ENCODE measurements around the gene ANO8. TPM values are rescaled to one million over a fixed set of nuclear protein-coding genes. Genes with fewer than 3 reads are reported as not detected.
A peak's percentile ranks its signal among the peaks of the same experiment; 100 is the strongest.

The ANO8 gene
- total and polyA plus RNA-seq, 2 donors (not counting 1 experiment from before 2014, with no cell fraction given) = 3.0 to 5.2 TPM

DNA sequence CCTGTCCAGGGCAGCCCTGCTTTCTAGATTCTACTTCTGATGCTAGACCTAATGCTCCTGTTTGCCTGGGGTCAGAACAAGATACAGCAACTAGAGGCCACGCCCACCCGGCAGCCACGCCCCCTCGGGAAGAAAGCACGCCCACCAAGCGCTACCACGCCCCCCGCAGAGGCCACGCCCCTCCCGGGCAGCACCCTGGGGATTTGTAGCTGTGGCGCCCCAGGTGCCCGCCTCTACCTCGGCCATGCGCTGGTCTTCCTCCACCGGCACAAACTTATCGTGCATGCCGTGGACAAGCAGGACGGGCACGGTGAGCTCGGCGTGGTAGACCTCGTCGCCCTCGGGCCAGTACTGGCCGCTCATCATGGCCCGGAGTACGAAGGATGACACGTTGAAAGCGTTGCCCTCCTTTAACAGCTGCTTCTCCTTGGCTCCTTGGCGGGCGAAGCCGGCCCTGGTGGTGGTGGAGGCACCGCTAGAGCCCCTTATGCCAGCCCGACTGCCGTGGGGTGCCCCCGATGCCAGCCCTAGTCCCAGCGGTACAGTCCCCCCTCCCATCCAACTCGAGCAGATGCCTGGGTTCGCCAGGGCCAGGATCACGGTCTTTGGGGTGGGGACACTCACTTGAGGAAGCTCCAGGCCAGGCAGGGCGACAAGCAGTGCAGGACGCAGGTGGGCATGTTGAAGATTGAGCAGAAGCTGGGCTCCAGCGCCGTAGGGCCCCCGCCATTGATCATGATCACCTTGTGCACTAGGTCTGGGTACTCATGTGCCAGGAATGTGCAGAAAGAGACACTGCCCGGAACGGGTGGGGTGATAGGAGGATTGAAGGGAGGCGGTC is 40.4 kb downstream of the ANO8 start:
- no peaks in the 10 kb centered on the region for H3K9me3 Mint-ChIP-seq (ENCODE audit: insufficient read depth)
- TF ChIP-seq CTCF (IDR thresholded peaks at IDR 0.05) (no peak), EZH2 (IDR thresholded peaks at IDR 0.05; ENCODE audit: borderline replicate concordance, insufficient read depth, low read depth, low read length, poor library complexity, severe bottlenecking) (no peak)

DNA sequence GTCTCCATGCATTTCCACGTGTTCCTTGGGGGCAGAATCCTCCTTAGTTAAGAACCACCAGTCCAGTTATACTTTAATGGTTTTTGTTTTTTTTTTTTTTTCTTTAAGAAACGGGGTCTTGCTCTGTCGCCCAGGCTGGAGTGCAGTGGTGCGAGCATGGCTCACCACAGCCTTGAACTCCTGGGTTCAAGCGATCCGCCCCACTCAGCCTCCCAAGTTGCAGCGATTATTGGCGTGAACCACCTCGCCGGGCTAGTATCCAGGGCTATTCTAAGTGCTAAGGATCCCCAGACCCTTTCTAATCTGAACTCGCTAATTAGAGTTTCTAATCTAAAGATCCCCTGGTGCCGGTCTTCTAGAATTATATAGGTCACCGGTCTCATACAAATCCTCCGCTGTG is 41.0 kb downstream of the ANO8 start:
- Histone ChIP-seq H3K27me3 (replicated peaks in 1 of 4; ENCODE audit: control extremely low read depth in 1 of 4, control insufficient read depth in 3 of 4, insufficient read depth in 4 of 4, low read length in 3 of 4) (no peaks in the 10 kb centered on the region), H3K79me2 (ENCODE audit: control insufficient read depth, insufficient read depth, low read length) (no peaks in the 10 kb centered on the region), H3K4me3 (ENCODE audit: control extremely low read depth in 1 of 5, extremely low read depth in 1 of 5, insufficient read depth in 1 of 5, low read depth in 2 of 5, low read length in 4 of 5) (no peak overlapping the region), H3K4me1 (ENCODE audit: control insufficient read depth in 2 of 2, insufficient read depth in 2 of 2, low read length in 2 of 2) (peaks cover 0 to 10% of the 10 kb centered on the region in 2 donors), H3K9me3 (ENCODE audit: control extremely low read depth in 1 of 3, control insufficient read depth in 2 of 3, insufficient read depth in 1 of 3, low read length in 2 of 3) (peaks cover 0 to 13% (median 0%) of the 10 kb centered on the region in 3 donors), H3K27ac (ENCODE audit: low read length in 2 of 2) (no peak overlapping the region), H4K20me1 (ENCODE audit: control insufficient read depth, insufficient read depth, low read length, poor library complexity, severe bottlenecking) (no peaks in the 10 kb centered on the region), H2AFZ (ENCODE audit: insufficient read depth, low read depth, low read length, poor library complexity, severe bottlenecking) (no peak overlapping the region), H3K4me2 (replicated peaks; ENCODE audit: low read depth, low read length, poor library complexity, severe bottlenecking) (no peak overlapping the region), H3K36me3 (replicated peaks in 1 of 2; ENCODE audit: control extremely low read depth in 1 of 2, control insufficient read depth in 1 of 2, extremely low read depth in 1 of 2, insufficient read depth in 2 of 2, low read length in 1 of 2) (no peaks in the 10 kb centered on the region), H3K9ac (ENCODE audit: low read length) (no peak overlapping the region)
- ChIA-PET CTCF (interaction anchor here (0.9 to 3.7 kb wide), 6 partner anchors 10 to 93 kb away, joined by 3 to 25 read pairs (median 7); partner anchors contain the start of genes ABHD8, DDA1 and MRPL34), POLR2A (interaction anchor here (1.5 kb wide), 1 partner anchor 10 kb away, joined by 7 read pairs; no protein-coding TSS in a partner anchor)
- WGBS (ENCODE audit: insufficient coverage) = 90% methylated on average over 10 of the region's 14 CpGs
- ATAC-seq (ENCODE audit: low read depth) (no peak), DNase-seq (no peak)
- Mint-ChIP-seq H3K4me3 (no peak overlapping the region), H3K27ac (no peak overlapping the region), H3K4me1 (peaks cover 12% of the 10 kb centered on the region), H3K27me3 (no peaks in the 10 kb centered on the region), H3K9me3 (ENCODE audit: insufficient read depth) (no peaks in the 10 kb centered on the region)
- TF ChIP-seq CTCF (IDR thresholded peaks at IDR 0.05) (no peak), EZH2 (IDR thresholded peaks at IDR 0.05; ENCODE audit: borderline replicate concordance, insufficient read depth, low read depth, low read length, poor library complexity, severe bottlenecking) (no peak)
- intact Hi-C loops (cut with micrococcal nuclease) = loop anchor here (1.0 kb wide), 1 partner anchor 93 kb away; no protein-coding TSS in a partner anchor

More for the DNA sequence above, 40.4 kb downstream of the ANO8 start:
- Histone ChIP-seq H3K9ac (ENCODE audit: low read length) (no peak overlapping the region), H4K20me1 (ENCODE audit: control insufficient read depth, insufficient read depth, low read length, poor library complexity, severe bottlenecking) (no peaks in the 10 kb centered on the region), H3K4me1 (ENCODE audit: control insufficient read depth in 2 of 2, insufficient read depth in 2 of 2, low read length in 2 of 2) (peaks cover 0 to 10% of the 10 kb centered on the region in 2 donors), H3K27me3 (replicated peaks in 1 of 4; ENCODE audit: control extremely low read depth in 1 of 4, control insufficient read depth in 3 of 4, insufficient read depth in 4 of 4, low read length in 3 of 4) (no peaks in the 10 kb centered on the region), H2AFZ (ENCODE audit: insufficient read depth, low read depth, low read length, poor library complexity, severe bottlenecking) (no peak overlapping the region), H3K36me3 (replicated peaks in 1 of 2; ENCODE audit: control extremely low read depth in 1 of 2, control insufficient read depth in 1 of 2, extremely low read depth in 1 of 2, insufficient read depth in 2 of 2, low read length in 1 of 2) (no peaks in the 10 kb centered on the region), H3K79me2 (ENCODE audit: control insufficient read depth, insufficient read depth, low read length) (no peaks in the 10 kb centered on the region), H3K9me3 (ENCODE audit: control extremely low read depth in 1 of 3, control insufficient read depth in 2 of 3, insufficient read depth in 1 of 3, low read length in 2 of 3) (peaks cover 0 to 13% (median 0%) of the 10 kb centered on the region in 3 donors), H3K4me2 (replicated peaks; ENCODE audit: low read depth, low read length, poor library complexity, severe bottlenecking) (no peak overlapping the region), H3K4me3 (ENCODE audit: control extremely low read depth in 1 of 5, extremely low read depth in 1 of 5, insufficient read depth in 1 of 5, low read depth in 2 of 5, low read length in 4 of 5) (no peak overlapping the region), H3K27ac (ENCODE audit: low read length in 2 of 2) (no peak overlapping the region)
- DNase-seq = peak; percentile 66
- Mint-ChIP-seq H3K27me3 (no peaks in the 10 kb centered on the region), H3K4me1 (peaks cover 12% of the 10 kb centered on the region), H3K4me3 (no peak overlapping the region), H3K27ac (no peak overlapping the region)
- CTCF ChIA-PET = interaction anchor here (0.6 to 3.7 kb wide), 4 partner anchors 10 to 92 kb away, joined by 3 to 25 read pairs (median 5); no protein-coding TSS in a partner anchor
- no peak for ATAC-seq (ENCODE audit: low read depth)
- WGBS (ENCODE audit: insufficient coverage) = 87% methylated on average over 40 of the region's 48 CpGs
- intact Hi-C loops (cut with micrococcal nuclease) = no loop called here
- POLR2A ChIA-PET = no interaction called here

Data from B cell (primary cell).